GM21576 (cell line): ENCODE results near the gene NSFL1C.

Experiments
- ATAC-seq: cut with Tn5 transposase; IDR thresholded peaks from one replicate; pipeline ENCODE4 v1.9.1; 2021; ENCODE audit warnings: mild to moderate bottlenecking, moderate library complexity; ENCODE audit not compliant: unreplicated experiment

Gene NSFL1C

DNA sequence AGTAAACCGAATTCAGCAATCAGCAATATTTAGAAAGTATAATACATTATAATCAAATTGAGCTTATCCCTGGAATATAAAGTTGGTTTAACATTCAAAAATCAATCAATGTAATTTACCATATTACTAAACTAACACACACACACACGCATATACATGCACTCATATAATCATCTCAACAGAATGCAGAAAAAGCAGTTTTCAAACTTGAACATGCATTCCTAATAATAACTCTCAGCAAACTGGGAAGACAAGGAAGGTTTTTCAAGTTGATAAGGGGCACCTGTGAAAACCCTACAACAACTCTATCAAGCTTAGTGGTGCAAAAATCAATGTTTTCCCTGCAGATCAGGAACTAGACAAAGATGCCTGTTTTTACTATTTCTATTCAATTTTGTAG, 19.9 kb upstream of the NSFL1C start:
- ATAC-seq = no peak

DNA sequence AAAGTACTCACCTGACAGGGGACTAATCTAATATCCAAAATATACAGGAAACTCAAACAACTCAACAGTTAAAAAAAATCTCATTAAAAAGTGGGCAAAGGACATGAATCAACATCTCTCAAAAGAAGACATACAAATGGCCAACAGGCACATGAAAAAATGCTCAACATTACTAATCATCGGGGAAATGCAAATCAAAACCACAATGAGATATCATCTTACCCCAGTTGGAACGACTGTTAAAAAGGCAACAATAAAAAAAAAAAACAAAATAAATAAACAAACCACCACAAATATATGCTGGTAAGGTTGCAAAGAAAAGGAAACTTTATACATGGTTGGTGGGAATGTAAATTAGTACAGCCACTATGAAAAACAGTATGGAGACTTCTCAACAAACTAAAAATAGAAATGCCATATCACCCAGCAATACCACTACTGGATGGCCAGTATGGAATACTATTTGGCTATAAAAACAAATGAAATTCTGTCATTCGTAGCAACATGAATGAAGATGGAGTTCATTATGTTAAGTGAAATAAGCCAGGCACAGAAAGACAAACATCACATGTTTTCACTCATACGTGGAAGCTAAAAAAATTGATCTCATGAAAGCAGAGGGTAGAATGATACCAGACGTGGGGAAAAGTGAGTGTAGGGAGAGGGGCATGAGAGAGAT, 17.9 kb upstream of the NSFL1C start:
- ATAC-seq = no peak

DNA sequence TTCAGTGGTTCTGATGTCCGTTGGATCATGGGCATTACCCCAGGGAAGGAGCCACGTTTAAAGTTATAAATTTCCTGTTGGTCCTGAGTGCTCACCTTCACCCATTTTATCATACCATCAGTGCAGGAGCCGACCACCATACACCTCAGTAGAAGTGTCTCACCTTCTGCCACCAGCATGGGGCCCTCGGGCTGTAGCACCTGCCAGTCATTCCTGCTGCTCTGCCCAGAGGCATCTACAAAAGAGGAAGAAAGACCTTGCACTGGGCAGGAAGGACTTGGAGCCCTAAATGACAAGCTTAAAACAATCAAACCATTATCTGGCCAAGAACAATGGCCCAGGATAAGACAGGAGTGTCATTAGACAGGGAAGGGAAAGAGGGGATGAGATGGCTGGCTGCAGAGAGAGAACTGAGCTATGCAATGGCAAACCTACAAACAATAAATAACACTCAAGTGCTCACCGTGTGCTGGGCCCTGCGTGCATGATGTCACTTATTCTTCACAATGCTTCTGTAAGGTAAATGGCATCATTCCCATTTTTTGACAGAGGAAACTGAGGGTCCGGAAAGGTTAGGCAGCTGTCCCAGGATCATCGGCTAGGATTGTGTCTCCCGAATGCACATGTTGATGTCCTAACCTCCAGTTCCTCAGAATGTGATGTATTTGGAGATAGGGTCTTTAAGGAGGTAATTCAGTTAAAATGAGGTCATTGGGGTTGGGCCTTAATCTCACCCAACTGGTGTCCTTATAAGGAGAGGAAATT, 13.4 kb upstream of the NSFL1C start:
- no peak for ATAC-seq

DNA sequence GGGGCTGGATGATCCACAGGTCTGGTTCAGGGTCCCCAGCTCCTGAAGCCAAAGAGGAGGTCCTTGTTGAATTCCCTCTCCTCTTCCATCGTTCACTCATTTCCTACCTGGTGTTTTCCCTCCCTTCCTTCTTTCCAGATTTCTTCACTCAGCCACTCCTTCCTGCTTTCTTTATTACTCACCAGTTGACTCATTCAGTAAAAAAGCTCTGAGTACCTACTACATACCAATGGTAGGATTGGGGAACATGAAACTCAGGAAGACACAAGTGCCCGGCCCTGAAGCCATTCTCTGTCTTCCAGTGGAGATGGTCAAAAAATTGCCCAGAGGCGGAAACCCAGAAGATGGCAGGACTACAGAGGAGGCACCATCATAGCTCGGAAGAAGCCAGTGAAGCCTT, 11.9 kb upstream of the NSFL1C start:
- ATAC-seq = no peak

DNA sequence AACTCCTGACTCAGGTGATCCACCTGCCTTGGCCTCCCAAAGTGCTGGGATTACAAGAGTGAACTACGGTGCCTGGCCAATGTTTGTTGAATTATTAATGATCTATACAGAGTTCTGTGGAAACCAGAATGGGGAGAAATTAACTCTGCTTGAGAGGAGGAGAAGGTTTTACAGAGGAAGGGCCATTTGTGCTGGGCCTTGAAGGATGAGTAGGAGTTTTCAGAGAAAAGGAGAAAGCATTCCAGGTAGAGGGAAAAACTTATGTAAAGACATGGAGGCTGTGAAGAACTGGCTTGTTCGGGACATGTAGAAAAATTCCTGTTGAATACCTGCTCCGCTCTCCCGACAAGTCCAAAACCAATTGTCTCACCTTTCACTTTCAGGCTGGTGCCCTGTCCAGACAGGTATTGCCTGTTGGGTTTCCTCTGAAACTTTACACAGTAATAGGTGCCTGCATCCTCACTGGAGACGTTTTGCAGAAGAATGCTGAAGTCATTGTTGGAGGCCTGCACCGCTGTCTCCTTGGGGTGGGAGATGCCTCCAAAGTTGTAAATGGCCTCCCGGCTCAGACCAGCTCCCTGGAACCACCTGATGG, 11.3 kb upstream of the NSFL1C start:
- ATAC-seq = no peak

DNA sequence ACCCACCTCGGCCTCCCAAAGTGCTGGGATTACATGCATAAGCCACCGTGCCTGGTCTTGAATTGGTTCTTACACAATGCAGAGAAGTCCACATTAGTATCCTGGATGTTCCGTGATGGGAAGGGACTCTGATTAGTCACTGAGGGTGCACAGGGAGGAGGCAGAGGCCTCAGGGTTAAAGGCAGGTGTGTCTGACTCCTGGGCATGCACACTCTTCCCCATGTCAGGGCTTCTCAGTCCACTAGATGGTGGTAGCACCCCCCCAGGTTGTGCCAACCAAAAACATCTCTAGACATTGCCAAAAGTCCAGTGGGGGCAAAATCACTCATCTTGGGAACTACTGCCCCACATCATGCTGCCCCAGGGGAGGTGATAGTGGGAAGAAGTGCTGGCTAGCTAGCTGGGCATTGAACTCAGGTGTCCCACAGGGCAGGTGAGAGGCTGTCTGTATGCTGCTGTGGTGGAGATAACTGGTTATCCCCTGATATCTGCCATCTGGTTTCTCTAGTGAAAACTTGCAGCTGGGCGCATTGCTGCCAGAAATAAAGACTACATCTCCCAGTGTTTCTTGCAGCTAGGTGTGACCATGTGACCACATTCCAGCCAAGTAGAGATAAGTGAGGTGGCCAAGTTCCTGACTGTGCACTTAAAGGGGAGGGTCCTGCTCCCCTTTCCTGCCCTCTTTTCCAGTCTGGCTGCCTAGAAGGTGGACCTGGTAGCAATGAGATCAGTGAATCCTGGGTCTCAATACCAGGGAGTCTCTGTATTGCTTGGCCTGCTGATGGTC, 8.4 kb upstream of the NSFL1C start:
- ATAC-seq = no peak

DNA sequence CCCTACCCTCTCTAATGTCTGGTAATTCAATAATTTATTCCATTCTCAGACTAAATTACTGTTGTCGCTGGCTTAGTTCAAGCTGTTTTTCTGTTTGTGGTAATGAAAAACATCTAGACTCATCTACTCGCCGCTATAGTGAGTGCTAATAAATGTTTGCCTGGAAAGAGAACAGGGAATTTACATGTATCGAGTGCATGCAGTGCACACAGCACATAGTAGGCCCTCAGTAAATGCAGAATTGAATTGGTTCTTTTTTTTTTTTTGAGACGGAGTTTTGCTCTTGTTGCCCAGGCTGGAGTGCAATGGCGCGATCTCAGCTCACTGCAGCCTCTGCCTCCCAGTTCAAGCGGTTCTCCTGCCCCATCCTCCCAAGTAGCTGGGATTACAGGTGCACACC, 7.7 kb upstream of the NSFL1C start:
- ATAC-seq = no peak

DNA sequence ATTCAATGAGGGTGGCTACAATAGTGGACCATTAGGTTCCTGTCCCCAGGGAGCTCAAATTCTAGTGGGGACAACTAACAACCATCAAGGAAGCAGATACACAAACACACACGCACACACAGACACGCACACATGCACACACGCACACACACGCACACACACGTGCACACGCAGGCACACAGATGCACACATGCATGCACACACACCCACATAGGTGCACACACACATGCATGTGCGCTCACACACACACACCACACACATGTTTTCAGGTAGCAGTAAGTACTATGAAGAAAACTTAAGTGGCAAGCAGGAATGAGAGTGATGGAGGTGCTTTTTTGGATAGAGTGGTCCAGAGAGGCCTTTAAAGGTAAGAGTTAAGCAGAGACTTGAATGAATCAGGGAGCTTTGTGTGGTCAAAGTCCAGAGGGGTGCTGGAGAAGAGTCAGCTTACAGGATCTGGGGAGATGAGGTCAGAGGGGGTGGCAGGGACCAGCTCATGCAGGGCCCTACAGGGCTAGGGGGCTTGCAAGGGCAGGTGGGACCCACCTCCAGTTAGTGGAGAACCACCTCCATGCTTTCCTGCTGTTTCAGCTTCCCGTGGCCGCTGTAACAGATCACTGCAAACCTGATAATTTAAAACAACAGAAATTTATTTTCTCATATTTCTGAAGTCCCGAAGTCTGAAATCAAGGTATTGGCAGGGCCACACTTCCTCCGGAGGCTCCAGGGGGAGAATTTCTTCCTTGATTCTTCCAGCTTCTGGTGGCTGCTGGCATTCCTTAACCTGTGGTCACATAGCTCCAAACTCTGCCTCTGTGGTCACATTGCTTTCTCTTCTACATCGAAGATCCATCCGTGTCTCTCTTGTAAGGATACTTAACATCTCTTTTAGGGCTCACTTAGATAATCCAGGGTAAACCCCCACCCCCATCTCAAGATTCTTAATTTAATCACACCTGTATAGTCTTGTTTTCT, 6.9 kb upstream of the NSFL1C start:
- no peak for ATAC-seq

DNA sequence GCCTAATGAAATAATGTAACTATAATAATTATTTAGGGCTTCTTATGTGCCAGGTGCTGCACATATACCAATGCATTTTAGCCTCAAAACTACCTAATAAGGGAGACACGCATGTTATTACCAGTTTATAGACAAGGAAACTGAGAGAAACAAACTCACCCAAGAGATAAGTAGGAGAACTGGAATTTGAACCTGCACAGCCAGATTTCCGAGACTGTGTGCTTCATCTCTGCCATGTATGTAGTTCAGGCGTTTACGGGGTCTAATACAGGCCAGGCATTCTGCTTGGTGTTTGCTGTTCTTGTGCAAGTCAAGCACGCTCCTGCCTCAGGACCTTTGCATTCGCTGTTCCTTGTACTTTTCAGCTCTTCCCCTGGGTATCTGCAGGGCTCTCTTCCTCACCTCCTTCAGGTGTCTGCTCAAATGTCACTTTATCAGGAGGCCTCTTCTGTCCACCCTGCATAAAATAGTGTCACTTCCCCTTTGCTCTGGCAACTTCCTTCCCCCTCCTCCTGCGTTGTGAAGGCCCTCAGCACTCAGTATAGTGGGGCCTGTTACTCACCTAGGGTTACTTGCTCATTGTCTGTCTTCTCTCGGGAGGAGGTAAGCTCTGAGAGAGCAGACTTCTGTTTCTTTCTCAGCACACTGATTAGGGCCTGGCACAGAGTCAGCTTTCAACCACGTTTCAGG, 6.1 kb upstream of the NSFL1C start:
- no peak for ATAC-seq

DNA sequence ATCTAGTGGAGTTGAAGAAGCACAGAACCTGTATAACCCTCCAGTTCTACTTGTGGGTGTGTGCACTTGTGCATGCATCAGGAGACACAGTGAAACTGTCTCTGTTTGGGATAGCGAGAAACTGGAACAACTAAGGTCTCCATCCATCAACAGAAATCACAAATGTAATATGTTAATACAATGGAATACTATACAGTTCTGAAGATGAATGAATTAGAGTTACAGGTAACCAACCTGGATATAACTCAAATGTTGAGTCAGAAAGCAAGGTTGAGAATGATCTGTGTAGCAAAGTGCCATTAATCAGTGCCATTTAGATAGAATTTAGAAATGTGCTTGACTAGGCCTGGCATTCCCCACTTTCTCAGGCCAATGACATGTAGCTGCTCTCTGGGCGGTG, 4.6 kb upstream of the NSFL1C start:
- no peak for ATAC-seq

DNA sequence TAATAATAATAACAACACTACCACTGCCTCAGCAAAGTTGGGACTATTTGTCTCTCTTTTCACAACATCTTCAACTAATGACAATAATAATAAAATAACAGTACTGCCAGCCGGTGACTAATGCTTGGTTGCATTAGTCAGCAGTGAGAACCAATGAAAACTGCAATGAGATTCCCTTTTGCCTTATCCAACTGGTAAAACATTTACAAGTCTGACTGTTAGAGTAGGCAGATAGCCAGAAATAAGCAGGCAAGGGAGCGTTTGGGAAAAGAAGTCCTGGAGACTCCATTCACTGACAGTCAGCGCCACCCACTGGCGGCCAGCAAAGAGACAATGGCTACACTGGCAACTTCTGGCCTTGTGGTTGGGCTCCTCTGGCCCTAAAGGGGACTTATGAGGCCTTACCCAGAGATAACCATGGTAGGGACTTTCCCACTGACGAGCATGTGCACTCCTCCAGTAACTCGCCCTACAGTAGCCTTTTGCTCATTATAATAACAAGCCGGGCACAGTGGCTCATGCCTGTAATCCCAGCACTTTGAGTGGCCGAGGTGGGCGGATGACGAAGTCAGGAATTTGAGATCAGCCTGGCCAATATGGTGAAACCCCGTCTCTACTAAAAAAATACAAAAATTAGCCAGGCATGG, 3.4 kb upstream of the NSFL1C start:
- no peak for ATAC-seq

DNA sequence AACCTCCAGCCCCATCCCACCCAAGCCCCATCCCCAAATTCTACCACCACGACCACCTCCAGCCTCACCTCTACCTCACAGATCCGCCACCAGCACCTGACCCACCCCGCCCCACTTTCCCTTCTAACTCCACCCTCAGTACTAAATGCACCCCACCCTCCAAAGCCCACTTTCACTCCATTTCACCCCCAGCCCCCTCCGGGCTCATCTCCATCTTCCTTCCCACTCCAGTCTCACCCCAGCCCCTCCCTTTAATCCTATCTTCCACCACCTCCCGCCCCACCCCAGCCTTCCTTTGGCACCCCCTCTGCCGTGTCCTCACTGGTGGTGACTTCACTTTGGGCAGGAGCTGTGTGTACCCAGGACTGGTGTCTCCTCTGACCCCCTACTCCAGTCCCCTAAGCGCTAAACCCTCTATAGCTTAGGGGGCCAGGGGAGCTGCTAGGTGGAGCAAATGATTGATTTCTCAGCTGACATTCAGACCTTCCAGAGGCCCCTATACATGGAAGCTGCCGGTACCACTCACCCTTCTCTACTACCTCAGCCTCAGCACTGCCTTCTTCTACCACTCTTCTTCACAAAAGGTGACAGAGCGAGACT, 2.8 kb upstream of the NSFL1C start:
- ATAC-seq = no peak

DNA sequence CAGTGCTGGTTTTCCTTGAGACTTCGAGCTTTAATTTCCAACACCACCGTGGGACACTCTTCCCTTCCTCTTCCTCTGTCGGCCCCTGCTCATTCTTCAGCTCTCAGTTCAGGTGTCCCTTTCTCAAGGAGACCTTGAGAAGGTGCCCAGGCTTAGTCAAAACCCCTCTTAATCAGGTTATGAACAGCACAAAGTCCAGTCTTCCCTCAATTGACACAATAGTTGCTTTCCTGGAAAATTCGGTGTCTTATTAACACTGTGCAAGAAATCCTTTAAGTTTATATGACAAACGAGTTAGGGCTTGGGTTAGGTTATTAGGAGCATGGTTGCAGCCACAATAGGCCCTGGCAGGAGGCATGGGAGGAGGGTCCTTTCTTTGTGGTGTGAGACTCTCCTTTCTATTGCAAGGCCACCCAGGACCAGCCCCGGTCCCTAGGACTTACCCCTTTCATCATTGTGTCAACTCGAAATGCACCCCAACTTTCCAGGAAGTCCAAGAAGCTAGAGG, 1.5 kb upstream of the NSFL1C start:
- ATAC-seq = no peak

DNA sequence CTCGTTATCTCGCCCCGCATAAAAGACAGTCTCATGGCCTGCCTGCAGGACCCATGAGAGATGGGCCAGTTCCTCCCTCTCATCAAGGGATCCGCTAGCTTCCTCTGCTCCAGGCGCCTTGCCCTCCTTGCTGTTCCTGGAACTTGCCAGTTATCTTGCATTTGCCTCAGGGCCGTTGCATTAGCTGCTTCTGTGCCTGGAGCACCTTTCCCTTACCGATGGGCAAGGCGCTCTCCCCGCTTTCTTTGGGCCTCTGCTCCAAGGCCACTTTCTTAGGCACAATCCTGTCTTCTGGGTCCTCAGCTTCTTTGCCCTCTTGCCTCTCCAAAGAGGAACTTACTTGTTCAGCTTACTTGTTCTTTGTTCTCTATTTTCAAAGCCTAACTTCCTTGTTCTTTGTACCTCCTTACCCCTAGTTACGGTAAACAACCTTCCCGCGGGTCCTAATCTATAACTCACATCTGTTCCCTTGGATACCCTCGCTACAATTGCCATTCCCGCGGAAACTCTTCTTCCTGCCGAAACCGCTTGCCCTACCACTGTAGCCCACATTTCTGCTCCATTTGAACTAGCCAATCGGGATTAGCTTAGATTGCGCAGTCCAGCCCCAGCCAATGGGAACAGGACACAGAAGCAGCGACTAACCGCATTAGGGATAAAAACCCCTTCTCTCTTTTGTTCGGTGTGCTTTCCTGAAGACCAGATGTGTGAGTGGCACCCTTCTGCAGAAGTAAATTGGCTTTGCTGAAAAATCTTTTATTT, 887 bp upstream of the NSFL1C start:
- no peak for ATAC-seq

DNA sequence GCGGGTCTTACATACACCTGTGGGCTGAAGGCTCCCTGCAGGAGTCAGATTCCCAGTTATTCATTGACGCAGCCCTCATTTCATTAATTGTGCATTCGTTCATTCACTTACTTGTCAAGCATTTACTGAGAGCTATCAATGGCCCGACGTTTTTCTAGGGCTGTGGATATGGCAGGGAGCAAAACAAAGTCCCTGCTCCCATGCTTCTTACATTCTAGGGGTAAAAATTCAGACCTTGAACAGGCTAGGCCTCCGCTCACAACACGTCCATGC, 369 bp upstream of the NSFL1C start:
- no peak for ATAC-seq

DNA sequence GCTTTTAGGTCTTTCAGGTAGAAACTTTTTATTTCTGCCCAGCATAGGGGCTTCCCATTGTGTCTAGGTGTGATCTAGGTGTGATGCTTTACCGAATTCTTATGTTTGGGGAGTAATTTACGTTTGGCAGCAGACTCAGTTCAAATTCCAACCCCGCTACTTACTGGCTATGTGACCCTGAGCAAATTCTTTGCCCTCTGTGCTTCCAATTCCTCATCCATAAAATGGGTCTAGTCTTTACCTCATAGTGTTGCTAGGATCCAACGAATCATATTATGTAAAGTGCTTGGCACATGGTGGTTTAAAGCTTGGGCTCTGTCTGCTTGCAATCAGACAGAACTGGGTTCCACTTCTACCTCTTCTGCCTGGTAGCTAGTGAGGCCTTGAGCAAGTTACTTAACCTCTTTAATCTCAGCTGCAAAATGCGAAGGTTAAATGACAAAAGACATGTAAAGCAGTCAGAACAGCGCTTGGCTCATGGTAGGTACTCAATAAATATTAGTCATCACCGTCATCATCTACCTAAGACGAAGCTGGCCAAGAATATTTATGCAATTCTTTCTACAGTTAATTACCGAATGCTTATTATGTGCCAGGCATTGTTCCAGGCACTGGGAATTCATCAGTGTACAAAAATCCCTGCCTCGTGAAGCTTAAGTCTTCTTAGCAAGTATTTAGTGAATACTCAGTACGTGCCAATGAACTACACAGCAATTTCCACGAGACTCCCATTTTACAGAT, 1.0 kb downstream of the NSFL1C start:
- ATAC-seq = no peak

DNA sequence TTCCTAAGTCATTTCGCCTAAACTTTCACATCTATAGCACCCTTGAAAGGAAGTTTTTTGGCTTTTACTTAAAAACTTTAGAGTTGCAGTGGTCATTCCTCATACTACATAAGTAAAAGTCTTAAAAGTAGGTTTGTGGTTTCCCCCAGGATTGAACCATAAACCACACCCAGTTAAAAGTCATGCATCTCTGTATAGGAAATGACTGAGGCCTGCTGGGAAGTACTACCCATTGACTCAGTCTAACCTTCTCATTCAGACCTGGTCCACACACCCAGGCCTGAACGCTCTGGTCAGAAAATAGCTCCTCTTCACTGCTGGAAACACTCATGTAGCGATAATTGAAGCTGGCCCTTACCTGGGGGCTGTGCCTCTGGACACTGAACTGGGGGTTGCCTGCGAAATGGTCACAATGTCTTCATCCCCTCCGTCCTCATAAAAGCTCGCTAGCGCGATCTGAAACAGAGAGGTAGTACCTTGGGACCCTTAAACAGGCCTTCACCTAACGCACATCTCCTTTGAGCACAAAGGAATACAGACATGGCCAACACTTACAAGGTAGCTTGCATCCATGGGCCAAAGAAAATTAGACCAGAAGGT, 2.6 kb downstream of the NSFL1C start:
- ATAC-seq = no peak
